ENCODE measurements around the gene OTOF. TPM values are rescaled to one million over a fixed set of nuclear protein-coding genes. Genes with fewer than 3 reads are reported as not detected.

Gene OTOF
- total and polyA plus RNA-seq, 3 experiments from 2014 or later: 1.7 to 2.6 (median 1.7) TPM

- no peak for DNase-seq
- CTCF ChIA-PET: no interaction called here
- H3K4me1 ChIP-seq (ENCODE audit: insufficient read depth, low read length): no peaks in the 10 kb centered on the region
- H3K27ac Mint-ChIP-seq: no peak overlapping the region
- no peak overlapping the region for H3K4me3 ChIP-seq (ENCODE audit: low read length)
- no peaks in the 10 kb centered on the region for H3K36me3 Mint-ChIP-seq
- no peak overlapping the region for H3K27ac ChIP-seq (ENCODE audit: low read depth, low read length)
- peaks cover 5 to 22% of the 10 kb centered on the region in 2 donors for H3K27me3 Mint-ChIP-seq
- H3K27me3 ChIP-seq (ENCODE audit: insufficient read depth, low read length, poor library complexity, severe bottlenecking): no peaks in the 10 kb centered on the region
- H3K4me1 Mint-ChIP-seq: no peaks in the 10 kb centered on the region
- H3K9me3 Mint-ChIP-seq: no peaks in the 10 kb centered on the region
- H3K36me3 ChIP-seq (ENCODE audit: insufficient read depth, low read length): no peaks in the 10 kb centered on the region
- POLR2A ChIA-PET: no interaction called here
- H3K4me3 Mint-ChIP-seq: no peak overlapping the region
- no peaks in the 10 kb centered on the region for H3K9me3 ChIP-seq (ENCODE audit: low read length)
These were observed 49.1 kb downstream of the OTOF start for GRCh38 chr2:26428846-26429245.

- H3K27ac ChIP-seq (ENCODE audit: low read depth, low read length): no peak overlapping the region
- Mint-ChIP-seq H3K27me3 (peaks cover 3 to 11% of the 10 kb centered on the region in 2 donors), H3K4me3 (no peak overlapping the region), H3K27ac (no peak overlapping the region), H3K9me3 (no peaks in the 10 kb centered on the region), H3K4me1 (no peaks in the 10 kb centered on the region), H3K36me3 (no peaks in the 10 kb centered on the region)
- no peaks in the 10 kb centered on the region for H3K36me3 ChIP-seq (ENCODE audit: insufficient read depth, low read length)
- H3K27me3 ChIP-seq (ENCODE audit: insufficient read depth, low read length, poor library complexity, severe bottlenecking): no peaks in the 10 kb centered on the region
- CTCF ChIA-PET: interaction anchor here (1.6 kb wide), 1 partner anchor 13 kb away, joined by 4 read pairs; no protein-coding TSS in a partner anchor
- H3K4me3 ChIP-seq (ENCODE audit: low read length): no peak overlapping the region
- no peaks in the 10 kb centered on the region for H3K9me3 ChIP-seq (ENCODE audit: low read length)
- no peaks in the 10 kb centered on the region for H3K4me1 ChIP-seq (ENCODE audit: insufficient read depth, low read length)
- no peak for DNase-seq
- POLR2A ChIA-PET: no interaction called here
These were observed 53.7 kb downstream of the OTOF start for GRCh38 chr2:26424221-26424620.

- Mint-ChIP-seq H3K27ac (no peak overlapping the region), H3K4me3 (no peak overlapping the region), H3K36me3 (no peaks in the 10 kb centered on the region), H3K4me1 (no peaks in the 10 kb centered on the region), H3K27me3 (peaks cover 2 to 11% of the 10 kb centered on the region in 2 donors), H3K9me3 (no peaks in the 10 kb centered on the region)
- H3K27ac ChIP-seq (ENCODE audit: low read depth, low read length): no peak overlapping the region
- no peaks in the 10 kb centered on the region for H3K4me1 ChIP-seq (ENCODE audit: insufficient read depth, low read length)
- ChIA-PET CTCF (interaction anchor here (1.6 kb wide), 1 partner anchor 13 kb away, joined by 4 read pairs; no protein-coding TSS in a partner anchor), POLR2A (no interaction called here)
- DNase-seq: no peak
- H3K4me3 ChIP-seq (ENCODE audit: low read length): no peak overlapping the region
- H3K36me3 ChIP-seq (ENCODE audit: insufficient read depth, low read length): no peaks in the 10 kb centered on the region
- no peaks in the 10 kb centered on the region for H3K9me3 ChIP-seq (ENCODE audit: low read length)
- no peaks in the 10 kb centered on the region for H3K27me3 ChIP-seq (ENCODE audit: insufficient read depth, low read length, poor library complexity, severe bottlenecking)
These were observed 54.2 kb downstream of the OTOF start for GRCh38 chr2:26423750-26424149.

GRCh38 chr2:26422947-26423629 lies 54.8 kb downstream of the OTOF start:
- POLR2A ChIA-PET: interaction anchor here (0.6 kb wide), 1 partner anchor 322 kb away, joined by 3 read pairs; no protein-coding TSS in a partner anchor
- Mint-ChIP-seq H3K36me3 (no peaks in the 10 kb centered on the region), H3K27ac (no peak overlapping the region), H3K4me1 (no peaks in the 10 kb centered on the region), H3K9me3 (no peaks in the 10 kb centered on the region), H3K4me3 (no peak overlapping the region), H3K27me3 (peaks cover 0 to 13% of the 10 kb centered on the region in 2 donors)
- no peaks in the 10 kb centered on the region for H3K27me3 ChIP-seq (ENCODE audit: insufficient read depth, low read length, poor library complexity, severe bottlenecking)
- no peak for DNase-seq
- H3K4me1 ChIP-seq (ENCODE audit: insufficient read depth, low read length): no peaks in the 10 kb centered on the region
- no peaks in the 10 kb centered on the region for H3K36me3 ChIP-seq (ENCODE audit: insufficient read depth, low read length)
- no peak overlapping the region for H3K4me3 ChIP-seq (ENCODE audit: low read length)
- H3K9me3 ChIP-seq (ENCODE audit: low read length): no peaks in the 10 kb centered on the region
- no peak overlapping the region for H3K27ac ChIP-seq (ENCODE audit: low read depth, low read length)
- CTCF ChIA-PET: interaction anchor here (1.6 kb wide), 1 partner anchor 12 kb away, joined by 4 read pairs; no protein-coding TSS in a partner anchor

GRCh38 chr2:26421961-26422360 lies 56.0 kb downstream of the OTOF start:
- Histone ChIP-seq H3K4me3 (ENCODE audit: low read length) (no peak overlapping the region), H3K36me3 (ENCODE audit: insufficient read depth, low read length) (no peaks in the 10 kb centered on the region), H3K27ac (ENCODE audit: low read depth, low read length) (no peak overlapping the region), H3K9me3 (ENCODE audit: low read length) (no peaks in the 10 kb centered on the region), H3K4me1 (ENCODE audit: insufficient read depth, low read length) (no peaks in the 10 kb centered on the region), H3K27me3 (ENCODE audit: insufficient read depth, low read length, poor library complexity, severe bottlenecking) (no peaks in the 10 kb centered on the region)
- no peak for DNase-seq
- Mint-ChIP-seq H3K27me3 (peaks cover 0 to 15% of the 10 kb centered on the region in 2 donors), H3K27ac (no peak overlapping the region), H3K9me3 (no peaks in the 10 kb centered on the region), H3K36me3 (no peaks in the 10 kb centered on the region), H3K4me3 (no peak overlapping the region), H3K4me1 (no peaks in the 10 kb centered on the region)
- ChIA-PET CTCF (no interaction called here), POLR2A (no interaction called here)

GRCh38 chr2:26414311-26414710 lies 63.6 kb downstream of the OTOF start:
- Histone ChIP-seq H3K36me3 (ENCODE audit: insufficient read depth, low read length) (no peaks in the 10 kb centered on the region), H3K4me1 (ENCODE audit: insufficient read depth, low read length) (no peaks in the 10 kb centered on the region), H3K9me3 (ENCODE audit: low read length) (no peaks in the 10 kb centered on the region), H3K27ac (ENCODE audit: low read depth, low read length) (no peak overlapping the region), H3K27me3 (ENCODE audit: insufficient read depth, low read length, poor library complexity, severe bottlenecking) (no peaks in the 10 kb centered on the region), H3K4me3 (ENCODE audit: low read length) (no peak overlapping the region)
- peaks cover 8 to 10% (median 9%) of the 10 kb centered on the region in 3 donors for H3K4me1 Mint-ChIP-seq
- ChIA-PET CTCF (no interaction called here), POLR2A (no interaction called here)
- no peaks in the 10 kb centered on the region for H3K36me3 Mint-ChIP-seq
- no peak overlapping the region for H3K4me3 Mint-ChIP-seq
- peaks cover 3 to 9% of the 10 kb centered on the region in 2 donors for H3K27me3 Mint-ChIP-seq
- no peaks in the 10 kb centered on the region for H3K9me3 Mint-ChIP-seq
- H3K27ac Mint-ChIP-seq: no peak overlapping the region
- no peak for DNase-seq

GRCh38 chr2:26412091-26412673 lies 65.7 kb downstream of the OTOF start:
- peak overlapping the region in 3 of 8 donors; percentile 9 to 19 (median 17) for H3K27ac Mint-ChIP-seq

GRCh38 chr2:26411419-26411818 lies 66.5 kb downstream of the OTOF start:
- no peaks in the 10 kb centered on the region for H3K9me3 Mint-ChIP-seq
- Histone ChIP-seq H3K9me3 (ENCODE audit: low read length) (no peaks in the 10 kb centered on the region), H3K4me3 (ENCODE audit: low read length) (no peak overlapping the region), H3K36me3 (ENCODE audit: insufficient read depth, low read length) (no peaks in the 10 kb centered on the region), H3K27me3 (ENCODE audit: insufficient read depth, low read length, poor library complexity, severe bottlenecking) (peaks cover 4% of the 10 kb centered on the region), H3K27ac (ENCODE audit: low read depth, low read length) (peak overlapping the region; percentile 82), H3K4me1 (ENCODE audit: insufficient read depth, low read length) (no peaks in the 10 kb centered on the region)
- peaks cover 12 to 15% of the 10 kb centered on the region in 2 donors for H3K27me3 Mint-ChIP-seq
- ChIA-PET POLR2A (no interaction called here), CTCF (interaction anchor here (1.4 kb wide), 1 partner anchor 13 kb away, joined by 4 read pairs; no protein-coding TSS in a partner anchor)
- H3K4me1 Mint-ChIP-seq: peaks cover 8 to 10% (median 9%) of the 10 kb centered on the region in 3 donors
- peak overlapping the region in 5 of 7 donors; percentile 19 to 83 (median 63) for H3K4me3 Mint-ChIP-seq
- DNase-seq: no peak
- peaks cover 0 to 6% (median 0%) of the 10 kb centered on the region in 3 donors for H3K36me3 Mint-ChIP-seq
- H3K27ac Mint-ChIP-seq: no peak overlapping the region

More at GRCh38 chr2:26412091-26412673, 65.7 kb downstream of the OTOF start:
- H3K36me3 Mint-ChIP-seq: peaks cover 0 to 6% (median 0%) of the 10 kb centered on the region in 3 donors
- ChIA-PET POLR2A (no interaction called here), CTCF (no interaction called here)
- H3K4me3 Mint-ChIP-seq: peak overlapping the region; percentile 44 to 83 (median 63)
- no peak for DNase-seq
- peaks cover 12 to 13% of the 10 kb centered on the region in 2 donors for H3K27me3 Mint-ChIP-seq
- Histone ChIP-seq H3K27ac (ENCODE audit: low read depth, low read length) (peak overlapping the region; percentile 82), H3K4me3 (ENCODE audit: low read length) (no peak overlapping the region), H3K4me1 (ENCODE audit: insufficient read depth, low read length) (no peaks in the 10 kb centered on the region), H3K9me3 (ENCODE audit: low read length) (no peaks in the 10 kb centered on the region), H3K27me3 (ENCODE audit: insufficient read depth, low read length, poor library complexity, severe bottlenecking) (peaks cover 4% of the 10 kb centered on the region), H3K36me3 (ENCODE audit: insufficient read depth, low read length) (no peaks in the 10 kb centered on the region)
- H3K9me3 Mint-ChIP-seq: no peaks in the 10 kb centered on the region
- H3K4me1 Mint-ChIP-seq: peaks cover 8 to 10% (median 9%) of the 10 kb centered on the region in 3 donors
